ENCODE results near the gene MYH10.

MYH10 gene

DNA sequence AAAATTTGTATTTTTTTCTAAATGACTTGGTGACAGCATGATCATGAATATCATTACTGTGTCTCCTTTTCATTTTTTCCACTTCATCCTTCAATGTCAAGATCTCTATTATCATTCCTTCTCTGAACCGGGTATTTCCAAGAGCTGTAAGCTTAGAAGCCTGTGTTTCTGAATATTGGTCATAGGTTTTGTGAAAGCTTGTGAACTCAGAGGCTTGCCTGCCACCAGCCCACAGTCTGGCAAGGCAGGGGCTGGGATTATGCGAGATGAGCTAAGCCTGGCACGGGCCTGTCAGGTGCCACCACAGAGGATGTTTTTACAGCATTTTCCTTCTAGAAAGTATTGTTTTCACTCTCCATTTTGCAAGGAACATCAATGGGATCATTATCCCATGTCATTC lies 92.8 kb downstream of the MYH10 start:
- Histone ChIP-seq H2AFZ (ENCODE audit: low read depth, low read length) (no peak overlapping the region), H3K27ac (ENCODE audit: low read length, poor library complexity, severe bottlenecking) (no peak overlapping the region), H3K23ac (ENCODE audit: low read length in 2 of 2) (no peak overlapping the region), H3K4ac (ENCODE audit: low read depth in 1 of 2, low read length in 2 of 2) (no peak overlapping the region), H3K18ac (ENCODE audit: low read depth in 1 of 2, low read length in 2 of 2) (no peak overlapping the region), H3K79me1 (replicated peaks; ENCODE audit: low read length, poor library complexity, severe bottlenecking) (peaks cover 21% of the 10 kb centered on the region), H4K8ac (ENCODE audit: low read length) (no peak overlapping the region), H2BK5ac (ENCODE audit: low read depth, low read length, poor library complexity, severe bottlenecking) (no peak overlapping the region), H3K9ac (ENCODE audit: low read length) (no peak overlapping the region), H3K36me3 (ENCODE audit: control insufficient read depth in 1 of 2, insufficient read depth in 2 of 2, low read depth in 1 of 2, low read length in 2 of 2) (peaks cover 48 to 68% of the 10 kb centered on the region in 2 experiments), H3K4me3 (ENCODE audit: insufficient read depth in 1 of 2, low read depth in 1 of 2, low read length in 2 of 2) (no peak overlapping the region), H3K27me3 (ENCODE audit: control insufficient read depth in 1 of 2, insufficient read depth in 1 of 2, low read length in 2 of 2) (no peaks in the 10 kb centered on the region), H3K14ac (ENCODE audit: low read length in 2 of 2) (no peak overlapping the region), H3K9me3 (ENCODE audit: control insufficient read depth, low read length) (no peaks in the 10 kb centered on the region), H2BK120ac (ENCODE audit: low read depth, low read length) (no peak overlapping the region), H2BK15ac (ENCODE audit: low read depth, poor library complexity, severe bottlenecking) (no peak overlapping the region), H3K4me1 (ENCODE audit: control insufficient read depth, insufficient read depth, low read depth, low read length) (no peaks in the 10 kb centered on the region), H2BK12ac (ENCODE audit: low read length in 2 of 2) (no peak overlapping the region), H2AK5ac (ENCODE audit: low read length, severe bottlenecking) (no peak overlapping the region), H3K4me2 (ENCODE audit: low read length, poor library complexity, severe bottlenecking) (no peak overlapping the region), H4K91ac (ENCODE audit: low read length) (no peak overlapping the region)
- no peak for DNase-seq
- 50% methylated on average over 2 of the region's 3 CpGs for WGBS

GRCh38 chr17:8534498-8535188 lies 95.9 kb downstream of the MYH10 start:
- H3K9ac ChIP-seq (ENCODE audit: low read length) = no peak overlapping the region
- H3K4me3 ChIP-seq (ENCODE audit: insufficient read depth in 1 of 2, low read depth in 1 of 2, low read length in 2 of 2) = no peak overlapping the region
- no peak overlapping the region for H3K4ac ChIP-seq (ENCODE audit: low read depth in 1 of 2, low read length in 2 of 2)
- no peak overlapping the region for H3K18ac ChIP-seq (ENCODE audit: low read depth in 1 of 2, low read length in 2 of 2)
- no peaks in the 10 kb centered on the region for H3K4me1 ChIP-seq (ENCODE audit: control insufficient read depth, insufficient read depth, low read depth, low read length)
- whole genome bisulfite sequencing = 98% methylated on average over 8 of the region's 9 CpGs
- H4K8ac ChIP-seq (ENCODE audit: low read length) = no peak overlapping the region
- no peak overlapping the region for H2AFZ ChIP-seq (ENCODE audit: low read depth, low read length)
- no peaks in the 10 kb centered on the region for H3K9me3 ChIP-seq (ENCODE audit: control insufficient read depth, low read length)
- H2BK15ac ChIP-seq (ENCODE audit: low read depth, poor library complexity, severe bottlenecking) = no peak overlapping the region
- H2BK5ac ChIP-seq (ENCODE audit: low read depth, low read length, poor library complexity, severe bottlenecking) = no peak overlapping the region
- H3K27me3 ChIP-seq (ENCODE audit: control insufficient read depth in 1 of 2, insufficient read depth in 1 of 2, low read length in 2 of 2) = no peaks in the 10 kb centered on the region
- peaks cover 19% of the 10 kb centered on the region for H3K79me1 ChIP-seq (replicated peaks; ENCODE audit: low read length, poor library complexity, severe bottlenecking)
- H2BK12ac ChIP-seq (ENCODE audit: low read length in 2 of 2) = peak overlapping the region in 1 of 2 experiments; percentile 21
- H3K27ac ChIP-seq (ENCODE audit: low read length, poor library complexity, severe bottlenecking) = no peak overlapping the region
- no peak for DNase-seq
- H3K23ac ChIP-seq (ENCODE audit: low read length in 2 of 2) = no peak overlapping the region
- no peak overlapping the region for H2BK120ac ChIP-seq (ENCODE audit: low read depth, low read length)
- H3K4me2 ChIP-seq (ENCODE audit: low read length, poor library complexity, severe bottlenecking) = no peak overlapping the region
- H3K14ac ChIP-seq (ENCODE audit: low read length in 2 of 2) = no peak overlapping the region
- H2AK5ac ChIP-seq (ENCODE audit: low read length, severe bottlenecking) = no peak overlapping the region
- H4K91ac ChIP-seq (ENCODE audit: low read length) = no peak overlapping the region
- peaks cover 36 to 47% of the 10 kb centered on the region in 2 experiments for H3K36me3 ChIP-seq (ENCODE audit: control insufficient read depth in 1 of 2, insufficient read depth in 2 of 2, low read depth in 1 of 2, low read length in 2 of 2)

DNA sequence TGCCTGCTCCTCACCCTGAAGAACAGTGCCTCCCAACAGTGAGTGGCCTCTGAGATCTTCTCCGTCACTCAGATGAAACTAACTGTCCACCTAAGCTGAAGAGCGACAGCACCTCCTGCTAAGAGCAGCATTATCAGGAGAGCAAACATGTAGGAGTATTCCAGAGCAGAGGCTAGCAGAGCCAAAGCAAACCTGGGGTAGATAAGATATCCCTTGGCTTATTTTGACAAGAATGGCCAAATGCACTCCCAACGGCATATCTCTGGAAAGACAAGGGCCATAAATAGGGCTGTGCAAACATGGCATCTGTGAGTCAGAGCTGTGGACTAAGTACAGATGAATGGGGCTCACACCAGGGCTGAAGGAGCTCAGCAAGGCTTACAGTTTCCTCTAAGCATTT lies 98.5 kb downstream of the MYH10 start:
- DNase-seq = no peak
- no peak overlapping the region for H3K23ac ChIP-seq (ENCODE audit: low read length in 2 of 2)
- WGBS = 89% methylated on average over 3 of the region's 3 CpGs
- H3K4me3 ChIP-seq (ENCODE audit: insufficient read depth in 1 of 2, low read depth in 1 of 2, low read length in 2 of 2) = no peak overlapping the region
- H2AFZ ChIP-seq (ENCODE audit: low read depth, low read length) = no peak overlapping the region
- H3K27me3 ChIP-seq (ENCODE audit: control insufficient read depth in 1 of 2, insufficient read depth in 1 of 2, low read length in 2 of 2) = no peaks in the 10 kb centered on the region
- peaks cover 40 to 47% of the 10 kb centered on the region in 2 experiments for H3K36me3 ChIP-seq (ENCODE audit: control insufficient read depth in 1 of 2, insufficient read depth in 2 of 2, low read depth in 1 of 2, low read length in 2 of 2)
- no peak overlapping the region for H3K14ac ChIP-seq (ENCODE audit: low read length in 2 of 2)
- H3K27ac ChIP-seq (ENCODE audit: low read length, poor library complexity, severe bottlenecking) = no peak overlapping the region
- H2BK5ac ChIP-seq (ENCODE audit: low read depth, low read length, poor library complexity, severe bottlenecking) = no peak overlapping the region
- H3K9ac ChIP-seq (ENCODE audit: low read length) = no peak overlapping the region
- H2BK15ac ChIP-seq (ENCODE audit: low read depth, poor library complexity, severe bottlenecking) = no peak overlapping the region
- no peaks in the 10 kb centered on the region for H3K4me1 ChIP-seq (ENCODE audit: control insufficient read depth, insufficient read depth, low read depth, low read length)
- peaks cover 28% of the 10 kb centered on the region for H3K79me1 ChIP-seq (replicated peaks; ENCODE audit: low read length, poor library complexity, severe bottlenecking)
- H3K9me3 ChIP-seq (ENCODE audit: control insufficient read depth, low read length) = no peaks in the 10 kb centered on the region
- no peak overlapping the region for H3K18ac ChIP-seq (ENCODE audit: low read depth in 1 of 2, low read length in 2 of 2)
- H2BK12ac ChIP-seq (ENCODE audit: low read length in 2 of 2) = no peak overlapping the region
- H4K8ac ChIP-seq (ENCODE audit: low read length) = no peak overlapping the region
- no peak overlapping the region for H3K4ac ChIP-seq (ENCODE audit: low read depth in 1 of 2, low read length in 2 of 2)
- H4K91ac ChIP-seq (ENCODE audit: low read length) = no peak overlapping the region
- H2AK5ac ChIP-seq (ENCODE audit: low read length, severe bottlenecking) = no peak overlapping the region
- H2BK120ac ChIP-seq (ENCODE audit: low read depth, low read length) = no peak overlapping the region
- no peak overlapping the region for H3K4me2 ChIP-seq (ENCODE audit: low read length, poor library complexity, severe bottlenecking)

DNA sequence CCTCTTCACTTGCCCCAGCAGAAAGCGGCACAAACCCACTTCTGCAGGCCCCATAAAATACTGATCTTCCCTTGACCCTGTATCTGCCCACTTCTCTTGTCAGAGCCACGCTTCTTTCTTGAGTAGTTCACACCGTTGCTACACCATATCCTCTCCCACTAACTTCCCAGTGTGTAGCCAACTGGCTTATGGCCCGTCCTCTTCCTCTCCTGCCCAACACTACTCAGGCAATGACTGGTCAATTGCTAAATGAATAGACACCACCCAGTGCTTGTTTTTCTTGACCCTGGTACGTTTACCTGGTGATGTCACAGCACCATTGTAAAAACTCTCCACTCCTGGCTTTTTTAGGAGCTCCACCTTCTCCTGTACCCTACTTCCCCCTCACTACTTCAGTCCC lies 107.9 kb downstream of the MYH10 start:
- no peak overlapping the region for H2BK5ac ChIP-seq (ENCODE audit: low read depth, low read length, poor library complexity, severe bottlenecking)
- no peak overlapping the region for H3K4me2 ChIP-seq (ENCODE audit: low read length, poor library complexity, severe bottlenecking)
- no peak overlapping the region for H3K4me3 ChIP-seq (ENCODE audit: insufficient read depth in 1 of 2, low read depth in 1 of 2, low read length in 2 of 2)
- no peak overlapping the region for H3K18ac ChIP-seq (ENCODE audit: low read depth in 1 of 2, low read length in 2 of 2)
- H3K4me1 ChIP-seq (ENCODE audit: control insufficient read depth, insufficient read depth, low read depth, low read length) = no peaks in the 10 kb centered on the region
- H2AK5ac ChIP-seq (ENCODE audit: low read length, severe bottlenecking) = no peak overlapping the region
- no peak overlapping the region for H2BK120ac ChIP-seq (ENCODE audit: low read depth, low read length)
- DNase-seq = no peak
- H3K23ac ChIP-seq (ENCODE audit: low read length in 2 of 2) = no peak overlapping the region
- no peak overlapping the region for H2AFZ ChIP-seq (ENCODE audit: low read depth, low read length)
- no peak overlapping the region for H3K9ac ChIP-seq (ENCODE audit: low read length)
- H3K9me3 ChIP-seq (ENCODE audit: control insufficient read depth, low read length) = no peaks in the 10 kb centered on the region
- no peak overlapping the region for H4K91ac ChIP-seq (ENCODE audit: low read length)
- WGBS = 98% methylated on average over 5 of the region's 5 CpGs
- peaks cover 27% of the 10 kb centered on the region for H3K79me1 ChIP-seq (replicated peaks; ENCODE audit: low read length, poor library complexity, severe bottlenecking)
- H4K8ac ChIP-seq (ENCODE audit: low read length) = no peak overlapping the region
- no peak overlapping the region for H2BK12ac ChIP-seq (ENCODE audit: low read length in 2 of 2)
- peaks cover 39 to 43% of the 10 kb centered on the region in 2 experiments for H3K36me3 ChIP-seq (ENCODE audit: control insufficient read depth in 1 of 2, insufficient read depth in 2 of 2, low read depth in 1 of 2, low read length in 2 of 2)
- H3K27me3 ChIP-seq (ENCODE audit: control insufficient read depth in 1 of 2, insufficient read depth in 1 of 2, low read length in 2 of 2) = no peaks in the 10 kb centered on the region
- no peak overlapping the region for H3K27ac ChIP-seq (ENCODE audit: low read length, poor library complexity, severe bottlenecking)
- no peak overlapping the region for H2BK15ac ChIP-seq (ENCODE audit: low read depth, poor library complexity, severe bottlenecking)
- H3K4ac ChIP-seq (ENCODE audit: low read depth in 1 of 2, low read length in 2 of 2) = no peak overlapping the region
- no peak overlapping the region for H3K14ac ChIP-seq (ENCODE audit: low read length in 2 of 2)
